GM12864 (cell line): ENCODE measurements around the gene KIAA1217.

Source experiments
- DNase-seq: peaks from one replicate; pipeline ENCODE4 v3.0.0-alpha.2; 2011; ENCODE audit warnings: low read depth
- H3K4me3 ChIP-seq: 2 replicates; pipeline ENCODE4 v1.5.1; 2011; ENCODE audit warnings: mild to moderate bottlenecking, low read depth, low read length, control low read depth
- TF ChIP-seq, protein P1 (sequence below): IDR thresholded peaks from 2 replicates; pipeline ENCODE4 v1.5.1; 2011; ENCODE audit warnings: low read depth, mild to moderate bottlenecking, moderate library complexity, low read length, control low read depth, inconsistent platforms; ENCODE audit errors: missing control alignments

KIAA1217 gene

DNA sequence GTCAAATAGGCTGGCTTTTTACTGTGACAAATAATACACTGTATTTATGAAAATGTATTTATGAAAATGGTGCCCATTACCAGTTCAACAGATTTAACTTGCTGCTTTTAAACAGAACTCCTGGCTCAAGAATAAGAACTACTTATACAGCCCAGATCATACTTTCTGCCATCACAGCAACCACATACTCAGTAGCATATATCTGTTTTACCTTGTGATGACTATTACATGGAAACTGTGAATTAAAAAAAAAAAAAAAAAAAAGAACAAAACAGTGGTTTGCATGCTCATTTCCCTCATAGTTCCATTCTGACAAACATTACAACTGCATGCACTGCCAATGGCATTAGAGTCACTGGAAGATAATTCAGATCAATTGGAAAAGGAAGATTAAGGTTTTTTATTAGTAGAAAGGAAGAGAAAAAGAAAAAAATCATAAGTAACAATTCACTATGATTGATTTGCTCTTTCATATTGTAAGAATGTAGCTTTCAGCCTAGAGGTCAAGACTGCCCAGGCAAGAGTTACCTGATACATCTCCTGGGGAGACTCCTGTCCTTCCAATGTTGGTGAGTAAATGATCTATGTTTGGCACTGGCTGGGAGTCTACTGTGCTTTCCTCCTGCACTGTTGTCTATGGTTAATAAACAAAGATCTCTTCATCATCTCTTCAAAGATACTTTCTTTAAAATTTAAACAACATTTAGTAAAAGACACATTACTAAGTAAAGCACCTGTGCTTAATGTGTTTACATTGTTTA lies 381.9 kb downstream of the KIAA1217 start:
- H3K4me3 ChIP-seq, result no peak overlapping the region
- no peak for DNase-seq
- TF ChIP-seq, protein P1, sequence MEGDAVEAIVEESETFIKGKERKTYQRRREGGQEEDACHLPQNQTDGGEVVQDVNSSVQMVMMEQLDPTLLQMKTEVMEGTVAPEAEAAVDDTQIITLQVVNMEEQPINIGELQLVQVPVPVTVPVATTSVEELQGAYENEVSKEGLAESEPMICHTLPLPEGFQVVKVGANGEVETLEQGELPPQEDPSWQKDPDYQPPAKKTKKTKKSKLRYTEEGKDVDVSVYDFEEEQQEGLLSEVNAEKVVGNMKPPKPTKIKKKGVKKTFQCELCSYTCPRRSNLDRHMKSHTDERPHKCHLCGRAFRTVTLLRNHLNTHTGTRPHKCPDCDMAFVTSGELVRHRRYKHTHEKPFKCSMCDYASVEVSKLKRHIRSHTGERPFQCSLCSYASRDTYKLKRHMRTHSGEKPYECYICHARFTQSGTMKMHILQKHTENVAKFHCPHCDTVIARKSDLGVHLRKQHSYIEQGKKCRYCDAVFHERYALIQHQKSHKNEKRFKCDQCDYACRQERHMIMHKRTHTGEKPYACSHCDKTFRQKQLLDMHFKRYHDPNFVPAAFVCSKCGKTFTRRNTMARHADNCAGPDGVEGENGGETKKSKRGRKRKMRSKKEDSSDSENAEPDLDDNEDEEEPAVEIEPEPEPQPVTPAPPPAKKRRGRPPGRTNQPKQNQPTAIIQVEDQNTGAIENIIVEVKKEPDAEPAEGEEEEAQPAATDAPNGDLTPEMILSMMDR, result no peak

DNA sequence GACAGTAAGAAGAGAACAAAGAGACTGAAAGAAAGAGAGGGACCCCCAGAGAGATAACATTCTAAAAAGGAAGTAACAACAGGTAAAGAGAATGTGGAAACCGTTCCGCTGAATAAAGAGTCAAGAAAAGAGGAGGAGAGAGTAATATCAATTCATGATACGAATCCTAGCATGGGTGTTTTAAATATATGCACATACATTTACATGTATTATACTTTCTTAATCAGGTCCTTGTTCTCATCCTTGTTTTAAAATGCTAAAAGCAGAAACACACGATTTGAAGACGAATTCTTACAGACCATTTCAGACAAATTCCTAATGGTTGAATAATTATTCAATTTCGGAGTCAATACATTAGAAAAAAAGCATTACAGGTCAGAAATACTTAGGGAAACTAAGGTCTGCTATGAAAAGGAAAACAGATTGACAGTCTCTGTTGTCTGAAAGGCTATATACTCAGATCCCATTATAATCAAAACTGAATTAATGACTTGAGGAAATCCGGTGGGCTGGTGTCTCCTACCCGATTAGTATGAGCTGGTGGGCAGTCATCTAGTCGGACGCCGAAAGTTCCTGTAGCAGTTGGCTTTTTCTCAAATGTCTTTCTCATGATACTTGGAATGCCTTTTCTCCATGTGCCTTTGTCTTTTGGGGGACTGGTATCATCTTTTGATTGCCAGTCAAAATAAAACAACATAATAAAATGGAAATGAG lies 387.4 kb downstream of the KIAA1217 start:
- H3K4me3 ChIP-seq, result no peak overlapping the region
- TF ChIP-seq, protein P1, result no peak
- DNase-seq, result no peak

DNA sequence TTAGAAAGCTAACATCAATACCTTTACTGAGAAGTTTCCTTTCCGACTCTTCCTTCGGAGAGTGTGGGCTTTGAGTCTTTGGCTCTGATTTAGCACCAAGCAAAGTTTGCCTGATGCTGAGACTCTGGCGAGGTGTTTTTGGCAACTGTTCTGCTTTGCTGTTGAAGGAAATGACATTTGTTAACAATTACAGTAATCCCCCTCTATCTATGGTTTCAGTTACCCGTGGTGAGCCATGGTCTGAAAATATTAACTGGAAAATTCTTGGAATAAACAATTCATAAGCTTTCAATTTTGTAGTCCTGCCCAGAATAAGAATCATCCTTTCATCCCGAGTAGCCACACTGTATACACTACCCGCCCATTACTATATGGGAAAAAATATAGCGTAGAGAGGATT lies 388.5 kb downstream of the KIAA1217 start:
- TF ChIP-seq, protein P1, result no peak
- H3K4me3 ChIP-seq, result no peak overlapping the region
- no peak for DNase-seq
